ENCODE results near the gene MFNG.

The MFNG gene

GRCh38 chr22:37443977-37444376 is 42.2 kb downstream of the MFNG start:
- no peak for DNase-seq

GRCh38 chr22:37443086-37443485 is 43.1 kb downstream of the MFNG start:
- no peak for DNase-seq

GRCh38 chr22:37442537-37442936 is 43.6 kb downstream of the MFNG start:
- no peak for DNase-seq

GRCh38 chr22:37442135-37442534 is 44.0 kb downstream of the MFNG start:
- DNase-seq = no peak

- no peak for DNase-seq
Measured at GRCh38 chr22:37440875-37441274, 45.3 kb downstream of the MFNG start.

- DNase-seq = no peak
Measured at GRCh38 chr22:37439347-37439746, 46.8 kb downstream of the MFNG start.

GRCh38 chr22:37435970-37436603 is 50.1 kb downstream of the MFNG start:
- DNase-seq = no peak

GRCh38 chr22:37433786-37434185 is 52.4 kb downstream of the MFNG start:
- DNase-seq = no peak

- DNase-seq = no peak
Measured at GRCh38 chr22:37432708-37433054, 53.5 kb downstream of the MFNG start.

- peak; percentile 100 for DNase-seq
Measured at GRCh38 chr22:37431801-37432707, 54.1 kb downstream of the MFNG start.

GRCh38 chr22:37431366-37431765 is 54.8 kb downstream of the MFNG start:
- DNase-seq = no peak

GRCh38 chr22:37430941-37431340 is 55.2 kb downstream of the MFNG start:
- DNase-seq = no peak

- peak; percentile 50 for DNase-seq
Measured at GRCh38 chr22:37428649-37429586, 57.3 kb downstream of the MFNG start.

- DNase-seq = no peak
Measured at GRCh38 chr22:37427711-37428635, 58.2 kb downstream of the MFNG start.

- peak; percentile 35 for DNase-seq
Measured at GRCh38 chr22:37427135-37427710, 59.0 kb downstream of the MFNG start, which contains the start of gene ELFN2. Gene ELFN2 (minus strand): TSS chr22:37427479. CDS start chr22:37375534, 51,945 bp downstream.

GRCh38 chr22:37426706-37427134 is 59.5 kb downstream of the MFNG start:
- DNase-seq = no peak

- peak; percentile 33 for DNase-seq
Measured at GRCh38 chr22:37425800-37426705, 60.1 kb downstream of the MFNG start.

GRCh38 chr22:37425369-37425768 is 60.8 kb downstream of the MFNG start:
- no peak for DNase-seq

- DNase-seq = no peak
Measured at GRCh38 chr22:37423283-37423682, 62.9 kb downstream of the MFNG start.

- no peak for DNase-seq
Measured at GRCh38 chr22:37421468-37421877, 64.7 kb downstream of the MFNG start.
